Peyer's patch (tissue), 4 donors: ENCODE measurements around the gene GPC5.

Source experiments
- CTCF ChIP-seq, 6 experiments: fragments of 450-650 bp in 4 of 6; fragments of 200-600 bp in 2 of 6; sonication (generic) in 1 of 6; IDR thresholded peaks; one replicate each; pipeline ENCODE4 v1.5.1; 2017 to 2019; ENCODE audit warnings: antibody characterized with exemption in 6 of 6, mild to moderate bottlenecking in 3 of 6, moderate library complexity in 1 of 6
- POLR2A ChIP-seq, 2 donors: fragments of 450-650 bp; IDR thresholded peaks; one replicate each; pipeline ENCODE4 v1.5.1; 2017; ENCODE audit warnings: antibody characterized with exemption in 2 of 2, mild to moderate bottlenecking in 2 of 2, moderate library complexity in 2 of 2

GRCh38 chr13:91817250-91817649 is 418.8 kb downstream of the GPC5 start:
- no peak for TF ChIP-seq CTCF (IDR thresholded peaks at IDR 0.05)
- no peak for TF ChIP-seq POLR2A (IDR thresholded peaks at IDR 0.05)
